Activated naive CD4-positive, alpha-beta T cell treated with anti-CD3 and anti-CD28 coated beads, Interleukin-2, amount 10 ng/mL, durations not matched to agents 7 days and 5 days (primary cell): Measurements from ENCODE around the gene ASTN2.

ENCODE experiments used
- CTCF ChIA-PET: fragments of 350-600 bp; sonication (Branson Sonifier 250); formaldehyde crosslinking; loops from one replicate; lab custom pipeline; 2021; ENCODE audit warnings: antibody characterized with exemption; lab: Charles Lee
- DNase-seq: peaks from one replicate; pipeline ENCODE4 v3.0.0-alpha.2; 2020
- H3K27ac Mint-ChIP-seq: one replicate; pipeline ENCODE4 v1.8.0; 2021; ENCODE audit warnings: mild to moderate bottlenecking, moderate library complexity, mixed read lengths
- H3K27me3 Mint-ChIP-seq: one replicate; pipeline ENCODE4 v1.8.0; 2021; ENCODE audit warnings: mild to moderate bottlenecking, mixed read lengths
- H3K36me3 Mint-ChIP-seq: one replicate; pipeline ENCODE4 v1.8.0; 2021; ENCODE audit warnings: mixed read lengths
- H3K4me1 Mint-ChIP-seq: one replicate; pipeline ENCODE4 v1.8.0; 2021; ENCODE audit warnings: mixed read lengths
- H3K4me3 Mint-ChIP-seq: one replicate; pipeline ENCODE4 v1.8.0; 2021; ENCODE audit warnings: mild to moderate bottlenecking, moderate library complexity, mixed read lengths
- H3K9me3 Mint-ChIP-seq: one replicate; pipeline ENCODE4 v1.8.0; 2021; ENCODE audit warnings: mixed read lengths

Gene ASTN2

GRCh38 chr9:116628716-116629115 lies 786.1 kb downstream of the ASTN2 start:
- no peaks in the 10 kb centered on the region for H3K36me3 Mint-ChIP-seq
- no peak overlapping the region for H3K4me3 Mint-ChIP-seq
- DNase-seq = no peak
- no peak overlapping the region for H3K27ac Mint-ChIP-seq
- CTCF ChIA-PET = no interaction called here
- H3K4me1 Mint-ChIP-seq = no peaks in the 10 kb centered on the region
- no peaks in the 10 kb centered on the region for H3K9me3 Mint-ChIP-seq
- H3K27me3 Mint-ChIP-seq = no peaks in the 10 kb centered on the region

GRCh38 chr9:116627433-116627832 lies 787.4 kb downstream of the ASTN2 start:
- no peak for DNase-seq
- CTCF ChIA-PET = no interaction called here
- H3K4me1 Mint-ChIP-seq = no peaks in the 10 kb centered on the region
- no peaks in the 10 kb centered on the region for H3K27me3 Mint-ChIP-seq
- no peaks in the 10 kb centered on the region for H3K9me3 Mint-ChIP-seq
- no peak overlapping the region for H3K4me3 Mint-ChIP-seq
- no peak overlapping the region for H3K27ac Mint-ChIP-seq
- no peaks in the 10 kb centered on the region for H3K36me3 Mint-ChIP-seq

GRCh38 chr9:116626762-116627161 lies 788.1 kb downstream of the ASTN2 start:
- no peak overlapping the region for H3K27ac Mint-ChIP-seq
- no peak for DNase-seq
- H3K27me3 Mint-ChIP-seq = no peaks in the 10 kb centered on the region
- no peaks in the 10 kb centered on the region for H3K9me3 Mint-ChIP-seq
- no peak overlapping the region for H3K4me3 Mint-ChIP-seq
- no peaks in the 10 kb centered on the region for H3K4me1 Mint-ChIP-seq
- CTCF ChIA-PET = no interaction called here
- no peaks in the 10 kb centered on the region for H3K36me3 Mint-ChIP-seq

- Mint-ChIP-seq H3K27me3 (no peaks in the 10 kb centered on the region), H3K9me3 (no peaks in the 10 kb centered on the region), H3K4me3 (no peak overlapping the region), H3K4me1 (no peaks in the 10 kb centered on the region), H3K36me3 (no peaks in the 10 kb centered on the region), H3K27ac (no peak overlapping the region)
- CTCF ChIA-PET = no interaction called here
- DNase-seq = no peak
These were observed 791.1 kb downstream of the ASTN2 start for GRCh38 chr9:116623715-116624114.

GRCh38 chr9:116617389-116617788 lies 797.5 kb downstream of the ASTN2 start:
- no peak overlapping the region for H3K4me3 Mint-ChIP-seq
- H3K27me3 Mint-ChIP-seq = no peaks in the 10 kb centered on the region
- DNase-seq = no peak
- CTCF ChIA-PET = no interaction called here
- no peaks in the 10 kb centered on the region for H3K9me3 Mint-ChIP-seq
- H3K4me1 Mint-ChIP-seq = no peaks in the 10 kb centered on the region
- peaks cover 7% of the 10 kb centered on the region for H3K36me3 Mint-ChIP-seq
- H3K27ac Mint-ChIP-seq = no peak overlapping the region

- H3K4me3 Mint-ChIP-seq = no peak overlapping the region
- DNase-seq = no peak
- H3K27ac Mint-ChIP-seq = no peak overlapping the region
- no peaks in the 10 kb centered on the region for H3K27me3 Mint-ChIP-seq
- CTCF ChIA-PET = no interaction called here
- H3K4me1 Mint-ChIP-seq = no peaks in the 10 kb centered on the region
- peaks cover 7% of the 10 kb centered on the region for H3K36me3 Mint-ChIP-seq
- no peaks in the 10 kb centered on the region for H3K9me3 Mint-ChIP-seq
These were observed 798.4 kb downstream of the ASTN2 start for GRCh38 chr9:116616304-116616914.

- Mint-ChIP-seq H3K4me3 (no peak overlapping the region), H3K36me3 (peaks cover 4% of the 10 kb centered on the region), H3K27ac (no peak overlapping the region), H3K9me3 (no peaks in the 10 kb centered on the region), H3K27me3 (no peaks in the 10 kb centered on the region), H3K4me1 (peaks cover 2% of the 10 kb centered on the region)
- DNase-seq = no peak
- CTCF ChIA-PET = no interaction called here
These were observed 806.8 kb downstream of the ASTN2 start for GRCh38 chr9:116608064-116608463.

- CTCF ChIA-PET = no interaction called here
- Mint-ChIP-seq H3K4me3 (no peak overlapping the region), H3K27ac (no peak overlapping the region), H3K4me1 (no peaks in the 10 kb centered on the region), H3K36me3 (no peaks in the 10 kb centered on the region), H3K27me3 (no peaks in the 10 kb centered on the region), H3K9me3 (no peaks in the 10 kb centered on the region)
- no peak for DNase-seq
These were observed 808.9 kb downstream of the ASTN2 start for GRCh38 chr9:116605904-116606341.

- Mint-ChIP-seq H3K36me3 (no peaks in the 10 kb centered on the region), H3K27ac (no peak overlapping the region)
- CTCF ChIA-PET = interaction anchor here (0.6 kb wide), 1 partner anchor 128 kb away, joined by 3 read pairs; no protein-coding TSS in a partner anchor
These were observed 809.8 kb downstream of the ASTN2 start for GRCh38 chr9:116605060-116605459.

GRCh38 chr9:116604251-116604650 lies 810.6 kb downstream of the ASTN2 start:
- H3K9me3 Mint-ChIP-seq = no peaks in the 10 kb centered on the region
- no peak overlapping the region for H3K27ac Mint-ChIP-seq
- CTCF ChIA-PET = interaction anchor here (0.6 kb wide), 1 partner anchor 129 kb away, joined by 3 read pairs; no protein-coding TSS in a partner anchor

More at GRCh38 chr9:116605060-116605459, 809.8 kb downstream of the ASTN2 start:
- no peak overlapping the region for H3K4me3 Mint-ChIP-seq
- H3K9me3 Mint-ChIP-seq = no peaks in the 10 kb centered on the region
- H3K27me3 Mint-ChIP-seq = no peaks in the 10 kb centered on the region
- DNase-seq = no peak
- H3K4me1 Mint-ChIP-seq = no peaks in the 10 kb centered on the region

GRCh38 chr9:116599342-116599884 lies 815.4 kb downstream of the ASTN2 start:
- Mint-ChIP-seq H3K9me3 (no peaks in the 10 kb centered on the region), H3K27me3 (no peaks in the 10 kb centered on the region), H3K27ac (no peak overlapping the region), H3K4me1 (no peaks in the 10 kb centered on the region), H3K4me3 (no peak overlapping the region), H3K36me3 (no peaks in the 10 kb centered on the region)
- no peak for DNase-seq
- CTCF ChIA-PET = no interaction called here

More at GRCh38 chr9:116604251-116604650, 810.6 kb downstream of the ASTN2 start:
- Mint-ChIP-seq H3K36me3 (no peaks in the 10 kb centered on the region), H3K4me1 (no peaks in the 10 kb centered on the region), H3K27me3 (no peaks in the 10 kb centered on the region), H3K4me3 (no peak overlapping the region)
- no peak for DNase-seq

GRCh38 chr9:116596646-116597045 lies 818.2 kb downstream of the ASTN2 start:
- Mint-ChIP-seq H3K4me3 (no peak overlapping the region), H3K27ac (no peak overlapping the region), H3K9me3 (no peaks in the 10 kb centered on the region), H3K4me1 (no peaks in the 10 kb centered on the region), H3K36me3 (no peaks in the 10 kb centered on the region), H3K27me3 (no peaks in the 10 kb centered on the region)
- CTCF ChIA-PET = no interaction called here
- no peak for DNase-seq

- no peak for DNase-seq
- no peaks in the 10 kb centered on the region for H3K36me3 Mint-ChIP-seq
- H3K27ac Mint-ChIP-seq = no peak overlapping the region
- no peaks in the 10 kb centered on the region for H3K27me3 Mint-ChIP-seq
- CTCF ChIA-PET = no interaction called here
- no peak overlapping the region for H3K4me3 Mint-ChIP-seq
- H3K4me1 Mint-ChIP-seq = no peaks in the 10 kb centered on the region
- peaks cover 2% of the 10 kb centered on the region for H3K9me3 Mint-ChIP-seq
These were observed 820.3 kb downstream of the ASTN2 start for GRCh38 chr9:116594547-116594946.

- Mint-ChIP-seq H3K27ac (no peak overlapping the region), H3K9me3 (peaks cover 11% of the 10 kb centered on the region), H3K4me1 (no peaks in the 10 kb centered on the region), H3K27me3 (no peaks in the 10 kb centered on the region), H3K36me3 (no peaks in the 10 kb centered on the region), H3K4me3 (no peak overlapping the region)
- CTCF ChIA-PET = no interaction called here
- DNase-seq = no peak
These were observed 821.9 kb downstream of the ASTN2 start for GRCh38 chr9:116592970-116593369.
